HepG2 (cell line): ENCODE data around the gene FXYD4. TPM values are rescaled to one million over a fixed set of nuclear protein-coding genes. Genes with fewer than 3 reads are reported as not detected.

Experiments
- MAZ ChIP-seq, 2 experiments: sonication (generic) in 1 of 2; formaldehyde crosslinking in 1 of 2; IDR thresholded peaks; 2 replicates each; pipeline versions ENCODE4 v1.5.0 to v1.6.1; 2012 to 2020; ENCODE audit warnings: low read depth in 2 of 2, mild to moderate bottlenecking in 2 of 2, borderline replicate concordance in 1 of 2, improper control_type of control experiment in 1 of 2, low read length in 1 of 2, missing genetic modification reagents in 1 of 2, moderate library complexity in 1 of 2
- NRL ChIP-seq: sonication (generic); formaldehyde crosslinking; IDR thresholded peaks from 2 replicates; pipeline ENCODE4 v1.5.0; 2020; ENCODE audit warnings: missing genetic modification reagents, mild to moderate bottlenecking, moderate library complexity, borderline replicate concordance
- POLR2G ChIP-seq: fragments of 200-400 bp; formaldehyde crosslinking; IDR thresholded peaks from 2 replicates; pipeline ENCODE4 v1.6.1; 2018; ENCODE audit warnings: mild to moderate bottlenecking, low read depth, low read length, moderate library complexity
- TMF1 ChIP-seq: sonication (generic); formaldehyde crosslinking; IDR thresholded peaks from 2 replicates; pipeline ENCODE4 v1.8.1; 2022; ENCODE audit warnings: low read depth, missing genetic modification reagents
- YEATS2 ChIP-seq: sonication (generic); formaldehyde crosslinking; IDR thresholded peaks from 2 replicates; pipeline ENCODE4 v1.4.0; 2020; ENCODE audit warnings: missing genetic modification reagents, borderline replicate concordance
- ZBTB38 ChIP-seq: sonication (generic); formaldehyde crosslinking; IDR thresholded peaks from 2 replicates; pipeline ENCODE4 v1.5.1; 2020; ENCODE audit warnings: mild to moderate bottlenecking, missing genetic modification reagents
- ZNF234 ChIP-seq: sonication (generic); formaldehyde crosslinking; conservative IDR thresholded peaks from 2 replicates; pipeline ENCODE4 v1.5.1; 2020; ENCODE audit warnings: mild to moderate bottlenecking, missing genetic modification reagents
- ZNF263 ChIP-seq: sonication (generic); formaldehyde crosslinking; IDR thresholded peaks from 2 replicates; pipeline ENCODE4 v1.4.0; 2020; ENCODE audit warnings: missing genetic modification reagents
- ZNF407 ChIP-seq: sonication (generic); formaldehyde crosslinking; IDR thresholded peaks from one replicate; pipeline ENCODE4 v1.5.1; 2020; ENCODE audit warnings: mild to moderate bottlenecking, missing genetic modification reagents; ENCODE audit errors: not compliant biosample characterization
- ZNF564 ChIP-seq: sonication (generic); formaldehyde crosslinking; IDR thresholded peaks from 2 replicates; pipeline ENCODE4 v1.8.1; 2023; ENCODE audit warnings: mild to moderate bottlenecking, missing genetic modification reagents
- ZNF709 ChIP-seq: sonication (generic); formaldehyde crosslinking; IDR thresholded peaks from 2 replicates; pipeline ENCODE4 v1.5.0; 2020; ENCODE audit warnings: mild to moderate bottlenecking, missing genetic modification reagents
- ZNF749 ChIP-seq: sonication (generic); formaldehyde crosslinking; IDR thresholded peaks from 2 replicates; pipeline ENCODE4 v1.8.0; 2022; ENCODE audit warnings: mild to moderate bottlenecking, missing genetic modification reagents, moderate library complexity, borderline replicate concordance
- ZSCAN5A ChIP-seq: sonication (generic); formaldehyde crosslinking; IDR thresholded peaks from 2 replicates; pipeline ENCODE4 v1.8.0; 2022; ENCODE audit warnings: mild to moderate bottlenecking, missing genetic modification reagents, borderline replicate concordance
- polyA plus RNA-seq, 8 experiments: library from polyadenylated mRNA; depleted of rRNA in 3 of 8; stranded (reverse) in 7 of 8; unstranded in 1 of 8; fragments of >200 nt; fragmentation: Illumina TruSeq in 4 of 8; extraction: Trizol in 4 of 8; gene quantifications; 2 replicates each; pipeline versions ENCODE4 v1.2.1 to v1.2.3, GENCODE V29; 2011 to 2016; ENCODE audit warnings: low read depth in 4 of 8, missing spikeins in 1 of 8, mixed read lengths in 1 of 8; ENCODE audit not compliant: insufficient read depth in 1 of 8
- total RNA-seq, 5 experiments: library from RNA; depleted of rRNA; stranded (reverse); fragments of >200 nt; fragmentation: Illumina TruSeq; extraction: Trizol; gene quantifications; 2 replicates each; pipeline ENCODE4 v1.2.3, GENCODE V29; 2016; ENCODE audit warnings: low read depth in 1 of 5

The FXYD4 gene
- total and polyA plus RNA-seq, 2 of the 13 experiments (the other 11 are each of a cell fraction or from before 2014, with no cell fraction given) = not detected

GRCh38 chr10:43409385-43410109 is 38.1 kb downstream of the FXYD4 start (continued):
- TF ChIP-seq POLR2G = no peak; the same call in 1 of the 2 replicates
- TF ChIP-seq MAZ (IDR thresholded peaks at IDR 0.05; ENCODE audit: borderline replicate concordance, low read depth, low read length) = peak; percentile 73; the same call in 1 of the 2 replicates
- TF ChIP-seq MAZ (CRISPR knock-in tag; IDR thresholded peaks at IDR 0.05; ENCODE audit: low read depth) = no peak
- TF ChIP-seq TMF1 (CRISPR knock-in tag) = peak; percentile 4; the same call in 1 of the 2 replicates
- 0 out of 2 replicates have a peak, but pooled peaks have one; percentile 20 for TF ChIP-seq ZNF234 (CRISPR knock-in tag)
- peak; percentile 6; the same call in 1 of the 2 replicates for TF ChIP-seq ZBTB38 (CRISPR knock-in tag)
- 0 out of 2 replicates have a peak, but pooled peaks have one; percentile 59 for TF ChIP-seq ZSCAN5A
- TF ChIP-seq ZNF263 (CRISPR knock-in tag) = 0 out of 2 replicates have a peak, but pooled peaks have one; percentile 35
- 0 out of 2 replicates have a peak, but pooled peaks have one; percentile 8 for TF ChIP-seq ZNF709 (CRISPR knock-in tag)
- TF ChIP-seq YEATS2 = no peak
- TF ChIP-seq ZNF564 (CRISPR knock-in tag) = 0 out of 2 replicates have a peak, but pooled peaks have one; percentile 51
- 0 out of 2 replicates have a peak, but pooled peaks have one; percentile 12 for TF ChIP-seq ZNF749
- 0 out of 2 replicates have a peak, but pooled peaks have one; percentile 18 for TF ChIP-seq NRL
- no peak for TF ChIP-seq ZNF407 (CRISPR knock-in tag)
